PC-3 (cell line): Measurements from ENCODE around the gene GIGYF2. TPM values are rescaled to one million over a fixed set of nuclear protein-coding genes. Genes with fewer than 3 reads are reported as not detected.
"Not testable (repeated sequence)": the region's sequence is repeated elsewhere in the genome, so short reads cannot be mapped to it uniquely, and the experiment has no call there.

ENCODE experiments used
- ATAC-seq: fragments of 200-7000 bp; cut with Tn5 transposase; 2 replicates; pipeline ENCODE4 v1.9.1; 2020; ENCODE audit warnings: mild to moderate bottlenecking, moderate library complexity
- BruUV-seq: library from RNA; stranded (reverse); fragments of 400-500 nt; replicated peaks from 2 replicates; lab custom pipeline; 2021; lab: Mats Ljungman, UMichigan
- CTCF ChIA-PET: fragments of 300-600 bp; sonication (Branson Sonifier 250); formaldehyde crosslinking; loops from one replicate; lab custom pipeline; 2022; ENCODE audit warnings: antibody characterized with exemption; lab: Charles Lee
- POLR2A ChIA-PET: fragments of 300-600 bp; sonication (Branson Sonifier 250); formaldehyde crosslinking; loops from one replicate; lab custom pipeline; 2022; ENCODE audit warnings: antibody characterized with exemption; ENCODE audit not compliant: unreplicated experiment; lab: Charles Lee
- DNase-seq: peaks from one replicate; pipeline ENCODE4 v3.0.0-alpha.2; 2015
- H2AFZ ChIP-seq: fragments of 300-600 bp; sonication (generic); 2 replicates; pipeline ENCODE4 v1.6.0; 2016; ENCODE audit warnings: antibody characterized with exemption, low read length
- H3F3A ChIP-seq: fragments of 300-600 bp; sonication (generic); one replicate; pipeline ENCODE4 v1.6.0; 2017; ENCODE audit warnings: antibody characterized with exemption, low read length, control low read depth, mild to moderate bottlenecking; ENCODE audit not compliant: unreplicated experiment
- H3K27ac ChIP-seq: fragments of 300-600 bp; sonication (generic); 2 replicates; pipeline ENCODE4 v1.5.1; 2016; ENCODE audit warnings: mild to moderate bottlenecking, low read length
- H3K27me3 ChIP-seq: fragments of 300-600 bp; sonication (generic); 2 replicates; pipeline ENCODE4 v1.6.1; 2016; ENCODE audit warnings: low read length, mixed read lengths
- H3K36me3 ChIP-seq: fragments of 300-600 bp; sonication (generic); 2 replicates; pipeline ENCODE4 v1.6.1; 2016; ENCODE audit warnings: low read depth, mixed run types, low read length, mixed read lengths
- H3K4me1 ChIP-seq: fragments of 300-600 bp; sonication (generic); 2 replicates; pipeline ENCODE4 v1.5.1; 2016; ENCODE audit warnings: low read length; ENCODE audit not compliant: insufficient read depth
- H3K4me2 ChIP-seq: fragments of 300-600 bp; sonication (generic); 2 replicates; pipeline ENCODE4 v1.6.0; 2016; ENCODE audit warnings: low read length
- H3K4me3 ChIP-seq: fragments of 300-600 bp; sonication (generic); 2 replicates; pipeline ENCODE4 v1.5.1; 2016; ENCODE audit warnings: mild to moderate bottlenecking, low read length, mixed read lengths
- H3K79me2 ChIP-seq: fragments of 300-600 bp; sonication (generic); 2 replicates; pipeline ENCODE4 v1.6.1; 2017; ENCODE audit warnings: low read length, mixed read lengths
- H3K9ac ChIP-seq: fragments of 300-600 bp; sonication (generic); 2 replicates; pipeline ENCODE4 v1.6.0; 2016; ENCODE audit warnings: mild to moderate bottlenecking, low read length
- H3K9me2 ChIP-seq: fragments of 300-600 bp; sonication (generic); replicated peaks from 2 replicates; pipeline ENCODE4 v1.6.1; 2016; ENCODE audit warnings: mixed run types, low read length, mixed read lengths
- H3K9me3 ChIP-seq: fragments of 300-600 bp; sonication (generic); 2 replicates; pipeline ENCODE4 v1.6.1; 2016; ENCODE audit warnings: low read length, mixed read lengths
- H4K20me1 ChIP-seq: fragments of 300-600 bp; sonication (generic); 2 replicates; pipeline ENCODE4 v1.6.1; 2016; ENCODE audit warnings: low read length, mixed read lengths
- CTCF ChIP-seq: fragments of 300-600 bp; sonication (generic); conservative IDR thresholded peaks from 2 replicates; pipeline ENCODE4 v1.5.1; 2017; ENCODE audit warnings: antibody characterized with exemption, low read depth, mild to moderate bottlenecking, low read length
- EZH2 ChIP-seq: fragments of 300-600 bp; sonication (generic); IDR thresholded peaks from one replicate; pipeline ENCODE4 v1.6.1; 2017; ENCODE audit warnings: antibody characterized with exemption, mild to moderate bottlenecking, low read length; ENCODE audit not compliant: unreplicated experiment
- EZH2phosphoT487 ChIP-seq: fragments of 300-600 bp; sonication (generic); IDR thresholded peaks from 2 replicates; pipeline ENCODE4 v1.6.1; 2018; ENCODE audit warnings: mild to moderate bottlenecking, antibody characterized with exemption, low read length, borderline replicate concordance
- intact Hi-C: fragments of 100-400 bp; cut with micrococcal nuclease; formaldehyde crosslinking; loops from 2 replicates; pipeline ENCODE4 v1.9.0; 2023
- total RNA-seq: library from RNA; depleted of rRNA; stranded (reverse); fragments of >200 nt; gene quantifications from 2 replicates; pipeline ENCODE4 v1.2.3, GENCODE V29; 2014

GIGYF2 gene
- total RNA-seq, 1 experiment from 2014 or later = 41.3 TPM

- BruUV-seq = no TSS peak
- no peak overlapping the region for H3K9ac ChIP-seq
- H3K9me2 ChIP-seq = no peaks in the 10 kb centered on the region
- no peaks in the 10 kb centered on the region for H3K36me3 ChIP-seq
- H3K79me2 ChIP-seq = no peaks in the 10 kb centered on the region
- intact Hi-C loops = no loop called here
- no peaks in the 10 kb centered on the region for H4K20me1 ChIP-seq
- H3K4me2 ChIP-seq = no peak overlapping the region
- ChIA-PET POLR2A (interaction anchor here (0.6 kb wide), 1 partner anchor 12 kb away, joined by 3 read pairs; no protein-coding TSS in a partner anchor), CTCF (no interaction called here)
- no peak overlapping the region for H3K4me3 ChIP-seq
- no peaks in the 10 kb centered on the region for H3F3A ChIP-seq
- ATAC-seq = no peak
- no peaks in the 10 kb centered on the region for H3K9me3 ChIP-seq
- H3K4me1 ChIP-seq = no peaks in the 10 kb centered on the region
- no peak overlapping the region for H3K27ac ChIP-seq
- TF ChIP-seq EZH2phosphoT487 = no peak
- TF ChIP-seq CTCF = no peak
- TF ChIP-seq EZH2 = no peak
- 0 out of 2 replicates have a peak, but pooled peaks cover 4% of the 10 kb centered on the region for H3K27me3 ChIP-seq
- no peak for DNase-seq
- H2AFZ ChIP-seq = no peak overlapping the region
Measured at GRCh38 chr2:232688201-232688600, 8.9 kb upstream of the GIGYF2 start.

GRCh38 chr2:232689152-232689910 lies 7.8 kb upstream of the GIGYF2 start:
- H3K9me2 ChIP-seq = no peaks in the 10 kb centered on the region
- no peaks in the 10 kb centered on the region for H3K9me3 ChIP-seq
- no peaks in the 10 kb centered on the region for H3F3A ChIP-seq
- POLR2A ChIA-PET = interaction anchor here (0.6 kb wide), 1 partner anchor 13 kb away, joined by 3 read pairs; no protein-coding TSS in a partner anchor
- H3K27me3 ChIP-seq = no peaks in the 10 kb centered on the region
- H3K4me3 ChIP-seq = no peak overlapping the region
- H4K20me1 ChIP-seq = no peaks in the 10 kb centered on the region
- TF ChIP-seq CTCF (no peak), EZH2phosphoT487 (no peak), EZH2 (no peak)
- CTCF ChIA-PET = no interaction called here
- DNase-seq (no peak), ATAC-seq (no peak)
- H3K27ac ChIP-seq = no peak overlapping the region
- no peaks in the 10 kb centered on the region for H3K4me1 ChIP-seq
- H3K9ac ChIP-seq = no peak overlapping the region
- H3K4me2 ChIP-seq = no peak overlapping the region
- H2AFZ ChIP-seq = 0 out of 2 replicates have a peak overlapping the region, but pooled peaks have one; percentile 34
- intact Hi-C loops = no loop called here
- H3K79me2 ChIP-seq = no peaks in the 10 kb centered on the region
- no TSS peak for BruUV-seq
- H3K36me3 ChIP-seq = no peaks in the 10 kb centered on the region

- BruUV-seq, H3K4me1 ChIP-seq, POLR2A ChIA-PET: not testable (repeated sequence)
Measured at GRCh38 chr2:232691117-232691516, 6.0 kb upstream of the GIGYF2 start.

More at GRCh38 chr2:232691117-232691516, 6.0 kb upstream of the GIGYF2 start:
- H2AFZ ChIP-seq, CTCF ChIA-PET, ATAC-seq, DNase-seq, H3K27me3 ChIP-seq, H3K36me3 ChIP-seq, H3K9ac ChIP-seq, intact Hi-C loops, H3K9me2 ChIP-seq, H3K4me2 ChIP-seq, H4K20me1 ChIP-seq, H3K4me3 ChIP-seq, H3F3A ChIP-seq, H3K27ac ChIP-seq, H3K9me3 ChIP-seq, H3K79me2 ChIP-seq: not testable (repeated sequence)
